Measurements from ENCODE around the gene ZFR2.

The ZFR2 gene

GRCh38 chr19:3785451-3785937 lies 83.3 kb downstream of the ZFR2 start:
- no peak for DNase-seq

GRCh38 chr19:3784607-3785450 lies 84.0 kb downstream of the ZFR2 start:
- no peak for DNase-seq

GRCh38 chr19:3783660-3784584 lies 84.9 kb downstream of the ZFR2 start:
- peak; percentile 1 for DNase-seq

- DNase-seq = no peak
Observed at GRCh38 chr19:3782903-3783302, 85.9 kb downstream of the ZFR2 start.

- no peak for DNase-seq
Observed at GRCh38 chr19:3782330-3782729, 86.5 kb downstream of the ZFR2 start.

- DNase-seq = no peak
Observed at GRCh38 chr19:3781603-3782002, 87.2 kb downstream of the ZFR2 start.

- no peak for DNase-seq
Observed at GRCh38 chr19:3780786-3781304, 88.0 kb downstream of the ZFR2 start.

- no peak for DNase-seq
Observed at GRCh38 chr19:3778899-3779723, 89.7 kb downstream of the ZFR2 start.

GRCh38 chr19:3778104-3778867 lies 90.6 kb downstream of the ZFR2 start:
- no peak for DNase-seq

- no peak for DNase-seq
Observed at GRCh38 chr19:3776479-3777040, 92.3 kb downstream of the ZFR2 start.

GRCh38 chr19:3775831-3776230 lies 93.0 kb downstream of the ZFR2 start:
- no peak for DNase-seq

GRCh38 chr19:3775374-3775711 lies 93.5 kb downstream of the ZFR2 start:
- DNase-seq = no peak

- DNase-seq = no peak
Observed at GRCh38 chr19:3774621-3775373, 94.0 kb downstream of the ZFR2 start.

- no peak for DNase-seq
Observed at GRCh38 chr19:3773814-3774515, 94.9 kb downstream of the ZFR2 start.

GRCh38 chr19:3771906-3772455 lies 96.9 kb downstream of the ZFR2 start, which contains the start of gene RAX2:
Gene RAX2, minus strand, starts transcription at chr19:3772228. Its CDS starts 486 bp downstream, at chr19:3771742.
- no peak for DNase-seq

- DNase-seq = no peak
Observed at GRCh38 chr19:3771000-3771905, 97.6 kb downstream of the ZFR2 start.

GRCh38 chr19:3770136-3770999 lies 98.5 kb downstream of the ZFR2 start:
- DNase-seq = no peak
